ENCODE measurements around the gene ROBO1. TPM values are rescaled to one million over a fixed set of nuclear protein-coding genes. Genes with fewer than 3 reads are reported as not detected.

ROBO1 gene
- total RNA-seq, 4 donors from 2014 or later = 25.0 to 42.6 (median 35.7) TPM

GRCh38 chr3:78632925-78633553 is 1134.8 kb downstream of the ROBO1 start:
- H3K27ac ChIP-seq = peak overlapping the region; percentile 11 to 60 (median 20)

DNA sequence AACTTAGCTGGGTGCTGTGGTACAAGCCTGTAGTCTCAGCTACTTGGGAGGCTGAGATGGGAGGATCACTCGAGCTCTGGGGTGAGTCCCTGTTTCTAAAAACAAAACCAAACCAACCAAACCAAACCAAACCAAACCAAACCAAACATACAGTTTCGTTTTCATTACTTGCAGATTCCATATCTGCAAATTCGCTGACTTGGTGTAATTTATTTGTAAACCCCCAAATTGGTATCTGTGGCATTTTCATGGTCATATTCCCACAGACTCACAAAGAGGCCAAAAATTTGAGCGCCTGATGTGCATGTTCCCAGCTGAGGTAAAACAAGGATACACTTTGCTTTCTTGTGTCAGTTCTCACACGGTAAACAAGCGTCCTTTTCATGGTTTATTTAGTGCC is 1138.3 kb downstream of the ROBO1 start:
- WGBS, 2 donors = 82 to 85% methylated on average over 6 of the region's 6 CpGs
- Histone ChIP-seq H3K36me3 (peaks cover 0 to 64% (median 0%) of the 10 kb centered on the region in 3 donors), H3K9me3 (no peaks in the 10 kb centered on the region), H3K27me3 (no peaks in the 10 kb centered on the region), H3K4me1 (peaks cover 0 to 21% (median 6%) of the 10 kb centered on the region in 3 donors), H3K27ac (no peak overlapping the region), H3K4me3 (no peak overlapping the region)
- TF ChIP-seq CTCF (IDR thresholded peaks at IDR 0.05) (no peak), POLR2A (IDR thresholded peaks at IDR 0.05) (no peak)
- intact Hi-C loops (cut with DNase I) = no loop called here
- DNase-seq = no peak

More at GRCh38 chr3:78632925-78633553, 1134.8 kb downstream of the ROBO1 start:
- Histone ChIP-seq H3K4me3 (no peak overlapping the region), H3K36me3 (peaks cover 0 to 34% (median 0%) of the 10 kb centered on the region in 3 donors), H3K9me3 (no peaks in the 10 kb centered on the region), H3K4me1 (peaks cover 0 to 21% (median 6%) of the 10 kb centered on the region in 3 donors), H3K27me3 (no peaks in the 10 kb centered on the region)
- TF ChIP-seq POLR2A (IDR thresholded peaks at IDR 0.05) (no peak), CTCF (IDR thresholded peaks at IDR 0.05) (peak in 1 of 6 experiments; percentile 6)
- intact Hi-C loops (cut with DNase I) = no loop called here
- 31 to 35% methylated on average over 6 of the region's 6 CpGs for WGBS, 2 donors
- no peak for DNase-seq

DNA sequence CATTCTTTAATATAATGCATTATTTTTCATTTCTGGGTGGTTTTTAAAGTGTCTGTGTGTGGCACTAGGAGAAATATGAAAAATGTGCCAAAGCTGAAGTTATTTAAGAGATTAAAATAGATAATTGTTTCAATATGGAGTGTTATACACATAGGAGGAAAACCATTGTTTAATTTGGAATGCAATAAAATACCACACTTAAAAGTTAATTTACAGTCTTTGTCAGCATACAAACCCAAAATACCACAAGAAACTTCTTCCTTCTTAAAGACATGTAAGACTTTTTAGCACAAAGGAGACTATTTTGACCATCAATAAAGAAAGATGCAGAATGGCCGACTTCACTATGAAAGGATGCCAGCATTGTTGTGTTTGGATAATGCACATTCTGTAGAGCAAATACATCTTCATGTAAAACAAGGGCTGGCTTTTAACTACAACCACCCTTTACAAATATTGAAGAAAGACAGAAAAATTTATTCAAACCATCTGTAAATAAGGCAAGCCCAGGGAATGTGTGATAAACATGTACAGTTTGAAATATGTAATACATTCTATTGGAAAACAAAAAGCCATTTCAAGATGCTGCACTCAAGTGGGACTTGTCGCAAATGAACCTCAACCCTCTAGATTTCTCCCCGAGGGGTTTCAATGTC is 1146.6 kb downstream of the ROBO1 start:
- Histone ChIP-seq H3K27me3 (no peaks in the 10 kb centered on the region), H3K4me3 (no peak overlapping the region), H3K36me3 (peaks cover 0 to 42% (median 0%) of the 10 kb centered on the region in 3 donors), H3K9me3 (no peaks in the 10 kb centered on the region), H3K4me1 (no peaks in the 10 kb centered on the region), H3K27ac (no peak overlapping the region)
- intact Hi-C loops (cut with DNase I) = no loop called here
- no peak for DNase-seq
- no peak for TF ChIP-seq CTCF (IDR thresholded peaks at IDR 0.05)
- TF ChIP-seq POLR2A (IDR thresholded peaks at IDR 0.05) = no peak
- 84% methylated on average over 3 of the region's 3 CpGs for WGBS, 2 donors

DNA sequence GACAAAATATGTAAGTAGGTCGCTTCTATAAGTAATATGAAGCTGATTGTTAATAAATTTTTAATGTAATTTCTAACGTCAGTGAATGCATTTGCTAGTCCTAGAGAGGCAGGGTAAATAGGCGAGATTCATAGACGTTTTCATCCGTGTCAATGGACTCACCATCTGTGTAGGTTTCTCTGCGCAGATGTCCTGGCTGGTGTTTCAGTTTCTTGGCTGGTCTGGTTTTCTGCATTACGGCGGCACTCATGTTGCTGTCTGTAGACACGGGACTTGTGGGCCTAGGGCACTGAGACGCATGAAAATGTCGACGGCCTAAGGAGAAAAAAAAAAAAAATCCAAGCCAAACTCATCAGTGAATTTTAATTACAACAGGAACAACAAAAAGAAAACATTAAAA is 1153.3 kb downstream of the ROBO1 start:
- H3K9me3 ChIP-seq = no peaks in the 10 kb centered on the region
- WGBS, 2 donors = 87 to 89% methylated on average over 12 of the region's 12 CpGs
- intact Hi-C loops (cut with DNase I) = no loop called here
- H3K4me3 ChIP-seq = no peak overlapping the region
- H3K36me3 ChIP-seq = peaks cover 0 to 30% (median 0%) of the 10 kb centered on the region in 3 donors
- no peaks in the 10 kb centered on the region for H3K27me3 ChIP-seq
- H3K27ac ChIP-seq = no peak overlapping the region
- DNase-seq = no peak
- H3K4me1 ChIP-seq = no peaks in the 10 kb centered on the region
- no peak for TF ChIP-seq CTCF (IDR thresholded peaks at IDR 0.05)
- TF ChIP-seq POLR2A (IDR thresholded peaks at IDR 0.05) = no peak

DNA sequence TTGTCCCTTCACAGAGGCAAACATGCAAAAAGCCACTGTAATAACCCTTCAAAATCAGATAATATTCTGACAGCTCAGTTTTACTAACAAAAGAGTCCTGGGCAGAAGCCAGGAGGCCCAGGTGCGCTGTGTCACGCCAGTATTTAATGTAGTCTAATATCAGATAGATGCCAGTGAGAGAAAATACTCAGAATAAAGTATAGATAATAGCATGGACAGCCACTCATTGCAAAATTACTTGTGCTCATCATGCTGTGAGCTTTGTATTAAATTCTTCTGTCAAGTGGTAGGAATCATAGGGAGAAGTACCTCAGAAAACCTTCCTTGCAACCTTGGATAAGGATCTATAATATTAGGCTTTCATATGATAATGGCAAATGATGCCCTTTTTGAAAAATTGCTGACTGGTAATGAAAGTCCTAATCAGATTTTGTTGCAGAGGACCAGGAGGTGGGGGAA is 1154.3 kb downstream of the ROBO1 start:
- Histone ChIP-seq H3K4me3 (no peak overlapping the region), H3K4me1 (no peaks in the 10 kb centered on the region), H3K27me3 (no peaks in the 10 kb centered on the region), H3K9me3 (no peaks in the 10 kb centered on the region), H3K36me3 (peaks cover 0 to 30% (median 0%) of the 10 kb centered on the region in 3 donors), H3K27ac (no peak overlapping the region)
- no peak for DNase-seq
- WGBS, 2 donors = 37 to 58% methylated on average over 2 of the region's 2 CpGs
- no peak for TF ChIP-seq CTCF (IDR thresholded peaks at IDR 0.05)
- intact Hi-C loops (cut with DNase I) = no loop called here
